NCI-H748 treated with DMSO at 0.1 percent for 48 hours (cell line): ENCODE results near the gene DPYD.

Source experiments
- DNase-seq: peaks from one replicate; lab custom pipeline; 2025; lab: John Stamatoyannopoulos, UW

The DPYD gene

DNA sequence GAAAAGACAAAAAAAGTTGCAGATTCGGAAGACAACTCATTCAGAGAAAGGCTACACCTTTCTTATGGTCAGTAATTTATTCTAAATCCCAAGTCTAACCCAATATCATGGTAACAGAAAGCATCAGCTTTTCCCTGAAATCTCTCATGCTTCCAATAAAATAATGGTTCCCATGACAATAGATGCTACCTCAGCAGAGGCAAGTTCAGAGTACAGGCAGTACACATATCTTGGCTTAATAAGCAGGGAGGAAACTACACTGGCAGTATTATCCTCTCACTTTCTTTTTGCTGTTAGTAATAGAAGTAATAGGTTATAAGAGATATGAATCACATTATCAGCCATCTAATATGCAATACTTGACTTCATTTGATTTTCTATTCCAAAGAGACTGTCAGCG lies 137.1 kb downstream of the DPYD start:
- DNase-seq: no peak

DNA sequence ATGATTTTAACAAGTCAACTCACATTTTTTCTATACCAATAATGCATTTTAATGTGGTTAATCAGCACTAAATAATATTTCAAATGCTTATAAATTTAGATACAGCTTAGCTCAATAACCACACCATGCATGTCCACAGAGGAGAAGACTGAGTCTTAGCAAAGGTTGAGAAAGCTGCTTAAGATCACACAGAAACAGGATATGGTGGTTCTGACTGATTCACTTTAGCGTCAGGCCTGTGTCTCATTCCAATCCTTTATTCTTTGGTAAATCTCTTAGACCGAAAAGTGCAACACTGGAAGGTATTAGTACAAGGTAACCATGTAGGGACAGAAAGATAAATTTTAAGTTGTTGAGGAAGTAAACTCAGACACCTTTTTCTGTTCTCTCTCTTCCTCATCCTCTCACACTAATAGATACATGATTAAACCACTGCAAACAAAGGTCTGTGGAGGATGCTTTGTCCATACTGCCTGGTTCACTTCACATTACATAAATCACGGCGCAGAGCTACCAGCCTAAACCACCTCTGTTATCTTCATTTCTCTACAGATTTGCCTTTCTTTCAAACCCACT lies 139.0 kb downstream of the DPYD start:
- DNase-seq: no peak

DNA sequence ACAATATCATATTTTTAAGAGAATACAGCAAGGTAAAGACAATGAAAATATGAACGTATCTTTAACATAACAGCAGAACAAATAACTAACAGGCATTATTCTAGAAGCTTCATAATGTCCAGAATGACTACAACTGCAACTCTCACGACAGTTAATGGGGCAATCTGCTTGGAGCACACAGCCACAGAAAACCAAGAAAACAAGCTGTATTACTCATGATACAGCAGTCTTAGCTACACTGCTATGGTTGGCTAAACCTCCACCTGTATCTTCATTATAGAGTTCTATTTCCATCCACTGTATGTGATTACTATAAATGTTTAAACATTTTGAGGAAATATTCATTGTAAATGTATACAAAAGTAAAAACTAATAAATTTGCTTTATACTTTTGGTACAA lies 139.9 kb downstream of the DPYD start:
- no peak for DNase-seq

DNA sequence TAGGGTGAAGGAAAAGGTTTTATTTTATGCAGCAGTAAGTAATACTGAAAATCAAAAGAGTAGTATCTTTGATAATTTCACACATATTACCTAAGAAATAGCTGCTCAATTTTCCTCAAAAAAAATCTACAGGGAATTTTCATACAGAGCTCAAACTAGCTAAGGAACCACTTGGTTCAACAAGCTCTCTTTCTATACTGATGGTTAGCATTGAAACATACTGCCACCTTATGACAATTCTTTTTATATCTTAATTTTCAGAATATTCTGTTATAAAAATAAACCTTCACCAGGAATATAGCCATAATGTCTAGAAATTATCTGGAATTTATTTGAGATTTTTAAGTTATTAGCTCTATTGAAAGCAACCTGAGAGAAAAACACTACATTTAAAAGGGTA lies 142.1 kb downstream of the DPYD start:
- no peak for DNase-seq

DNA sequence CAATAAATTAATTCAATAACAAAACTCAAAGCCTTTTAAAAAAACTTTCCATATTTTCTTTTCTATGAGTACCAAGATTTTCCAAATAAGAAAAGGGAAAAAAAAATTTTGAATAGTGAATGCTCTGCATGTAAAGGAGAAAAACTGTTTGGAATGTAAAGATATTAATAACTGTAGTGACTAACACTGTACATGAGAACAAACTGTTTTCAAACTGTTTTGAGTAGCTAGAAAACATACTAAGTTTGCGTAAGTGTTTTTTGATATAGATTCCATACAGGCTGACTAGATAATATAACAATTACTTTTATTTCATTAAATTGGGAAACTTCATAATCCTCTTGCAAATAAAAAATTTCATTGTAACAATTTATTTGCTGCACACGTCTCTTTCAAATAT lies 150.5 kb downstream of the DPYD start:
- DNase-seq: no peak

DNA sequence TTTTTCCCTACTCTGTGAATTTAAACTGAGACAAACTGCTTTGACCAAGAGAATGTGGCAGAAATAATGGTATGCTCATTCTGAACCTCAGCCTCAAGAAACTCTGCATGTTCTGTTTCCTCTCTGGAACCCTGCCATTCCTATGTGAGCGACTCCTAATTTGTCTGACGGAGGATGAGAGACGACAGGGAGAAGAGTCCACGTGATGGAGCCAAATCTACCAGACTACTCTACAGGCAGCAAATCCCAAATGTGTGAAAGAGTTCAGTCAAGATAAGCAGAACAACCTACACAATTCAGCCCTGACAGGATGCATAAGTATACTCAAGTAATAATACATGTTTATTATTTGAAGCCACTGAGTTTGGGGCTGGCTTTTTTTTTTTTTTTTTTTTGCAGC lies 153.5 kb downstream of the DPYD start:
- no peak for DNase-seq

DNA sequence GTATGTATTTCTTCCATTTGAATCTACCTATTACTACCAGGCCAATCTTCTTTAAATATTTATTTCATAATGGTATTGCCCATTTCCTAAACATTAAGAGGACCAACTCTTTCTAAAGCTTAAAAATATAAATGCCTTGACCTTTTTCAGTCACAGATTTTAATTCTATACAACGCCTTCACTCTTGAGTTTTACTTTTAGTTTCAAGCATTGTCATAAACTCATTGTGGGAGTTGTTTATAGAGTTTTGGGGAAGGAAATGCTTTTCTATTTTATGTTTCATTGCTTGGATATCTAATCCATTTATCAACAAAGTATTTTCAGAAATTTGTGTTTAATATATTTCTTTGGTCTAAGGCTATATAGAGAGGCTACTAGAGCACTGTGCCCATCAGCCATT lies 155.8 kb downstream of the DPYD start:
- no peak for DNase-seq

DNA sequence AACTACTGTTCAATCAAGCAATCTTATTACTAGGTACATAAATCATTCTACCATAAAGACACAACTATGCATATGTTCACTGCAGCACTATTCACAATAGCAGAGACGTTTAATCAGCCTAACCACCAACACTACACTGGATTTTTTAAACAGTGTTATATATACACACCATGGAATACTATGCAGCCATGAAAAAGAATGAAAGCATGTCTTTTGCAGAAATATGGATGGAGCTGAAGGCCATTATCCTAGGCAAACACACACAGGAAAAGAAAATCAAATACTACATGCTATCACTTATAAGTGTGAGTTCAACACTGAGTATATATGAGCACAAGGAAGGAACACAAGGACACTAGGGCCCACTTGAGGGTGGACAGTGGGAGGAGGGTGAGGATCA lies 159.2 kb downstream of the DPYD start:
- no peak for DNase-seq

DNA sequence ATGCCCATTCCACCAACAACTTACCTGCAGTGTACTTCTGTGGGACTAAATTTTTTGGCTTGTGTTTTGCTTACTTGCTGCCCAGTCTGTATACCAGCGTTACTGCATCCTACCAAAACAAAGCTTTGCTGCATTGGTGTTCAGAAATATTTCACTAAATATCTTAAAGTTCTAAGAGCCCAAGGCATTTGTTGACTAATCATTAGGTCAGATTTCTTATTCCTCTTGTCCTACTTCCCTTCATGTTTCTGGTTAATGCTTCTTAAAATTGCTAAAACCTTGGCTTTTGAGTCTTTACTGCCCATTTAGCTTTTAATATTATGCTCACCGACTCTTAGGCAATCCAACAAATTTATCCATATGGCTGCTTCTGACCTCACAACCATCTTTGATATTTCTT lies 161.8 kb downstream of the DPYD start:
- no peak for DNase-seq

DNA sequence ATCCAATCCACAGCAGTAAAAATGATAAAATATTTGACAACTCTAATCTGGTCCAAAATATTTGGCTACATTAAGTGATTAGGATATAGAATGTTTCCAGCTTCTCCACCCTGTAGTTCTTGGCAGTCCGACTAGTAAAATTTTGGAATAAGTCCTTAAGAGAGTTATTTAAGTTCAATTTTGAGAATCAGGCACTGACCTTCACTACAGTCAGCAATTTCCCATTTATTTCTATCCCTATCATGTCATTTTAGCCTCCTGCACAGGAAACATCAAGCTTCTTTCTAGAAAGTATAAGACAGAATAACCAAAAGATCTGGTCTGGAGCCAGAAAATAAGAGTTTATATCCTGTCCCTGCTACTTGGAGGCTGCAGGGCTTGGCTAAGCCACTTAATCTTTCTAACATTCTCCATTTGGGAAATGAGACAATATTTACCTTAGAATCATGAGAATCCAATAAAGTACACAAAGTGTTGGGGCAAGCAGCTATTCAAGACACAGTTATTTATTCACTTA lies 162.2 kb downstream of the DPYD start:
- no peak for DNase-seq

DNA sequence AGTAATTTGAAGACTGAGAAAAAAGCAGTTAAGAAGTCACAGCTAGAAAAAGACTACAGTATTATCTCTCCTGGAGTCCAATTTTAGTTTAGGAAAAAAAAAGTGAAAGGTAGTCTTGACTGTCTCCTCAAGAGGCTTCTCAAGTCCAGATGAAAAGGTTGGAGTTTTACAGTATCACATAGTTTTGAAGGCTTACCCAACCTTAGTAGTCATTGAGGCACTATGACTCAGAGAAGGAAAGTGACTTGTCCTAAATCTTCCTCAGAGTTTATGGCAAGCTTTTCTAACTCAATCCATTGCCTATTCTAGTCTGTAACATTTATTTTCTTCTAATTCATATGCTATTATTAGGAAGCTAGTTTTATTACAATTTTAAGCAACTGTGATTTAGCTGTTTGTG lies 174.9 kb downstream of the DPYD start:
- DNase-seq: no peak

DNA sequence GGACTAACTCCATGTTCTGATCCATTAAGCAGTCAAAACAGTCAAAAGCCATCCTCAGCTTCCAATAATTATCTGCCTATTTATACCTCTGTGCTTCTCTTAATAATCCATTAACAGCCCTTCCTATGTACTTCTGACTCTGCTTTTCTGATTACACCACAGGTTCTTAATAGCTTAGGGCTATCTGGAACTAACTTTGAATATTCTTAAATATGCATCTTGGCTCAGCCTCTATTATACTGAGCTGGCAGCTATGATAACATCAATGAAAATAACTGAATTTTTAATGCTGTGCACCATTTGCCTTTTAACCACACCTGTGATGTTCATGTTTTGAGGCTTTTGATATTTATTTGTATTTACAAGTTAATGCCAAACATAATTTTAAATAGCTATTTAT lies 175.9 kb downstream of the DPYD start:
- DNase-seq: no peak

DNA sequence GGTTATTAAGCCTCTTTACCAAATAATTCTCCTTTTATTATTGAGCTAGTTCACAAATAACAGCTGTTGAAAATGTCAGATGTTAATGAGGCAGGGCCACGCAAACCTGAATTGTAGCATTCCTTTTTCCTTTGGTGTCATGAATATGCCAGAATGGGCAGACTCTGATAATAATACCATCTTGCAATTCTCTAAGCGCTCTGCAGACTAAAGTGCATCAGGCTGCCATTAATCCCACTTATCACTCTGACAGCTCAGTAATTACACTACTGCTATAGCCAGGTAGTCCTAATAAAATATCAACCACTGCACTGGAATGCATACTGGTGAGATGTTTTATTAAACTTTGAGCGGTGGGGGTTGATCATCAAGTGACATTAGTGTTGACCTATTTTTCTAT lies 177.7 kb downstream of the DPYD start:
- DNase-seq: no peak

DNA sequence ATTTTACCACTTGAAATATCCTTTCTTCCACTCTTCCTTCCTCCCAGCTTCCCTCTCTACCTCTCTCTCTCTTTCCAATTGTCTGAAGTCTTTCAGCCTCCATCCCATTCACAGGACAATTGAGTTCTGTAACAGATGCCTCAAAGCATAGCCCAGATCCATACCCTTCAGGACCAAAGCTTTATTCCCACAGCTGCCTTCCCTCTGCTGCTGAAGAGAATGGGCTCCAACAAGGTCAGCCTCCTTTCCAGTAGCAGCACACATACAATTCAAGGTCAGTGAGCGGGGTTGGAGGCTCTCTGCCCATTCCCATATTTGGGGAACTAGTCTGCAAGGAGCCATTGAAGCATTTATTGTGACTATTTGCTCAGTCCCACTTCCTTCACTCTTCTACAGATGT lies 179.9 kb downstream of the DPYD start:
- DNase-seq: no peak

DNA sequence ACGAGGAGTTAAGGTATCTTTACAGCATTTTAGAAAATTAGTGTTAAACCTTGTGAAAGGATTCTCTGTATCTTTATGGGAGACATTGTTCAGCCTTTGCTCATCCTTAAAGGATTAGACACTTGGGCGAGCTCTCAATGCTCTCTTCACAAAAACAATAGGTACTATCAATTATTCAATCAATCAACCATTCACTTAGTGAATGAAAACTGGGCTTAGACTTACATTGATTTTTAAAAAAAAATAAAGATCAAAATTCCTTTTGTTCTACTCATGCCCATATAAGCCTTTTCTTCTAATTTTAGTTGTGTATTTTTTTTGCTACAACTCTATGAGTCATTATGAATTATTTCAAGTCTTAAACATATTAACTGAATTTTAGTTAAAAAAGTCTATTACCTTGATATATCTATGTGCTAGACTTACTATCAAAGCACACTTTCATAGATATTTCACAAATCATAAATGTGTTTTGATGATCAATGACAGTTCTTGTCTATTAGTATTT lies 181.2 kb downstream of the DPYD start:
- no peak for DNase-seq

DNA sequence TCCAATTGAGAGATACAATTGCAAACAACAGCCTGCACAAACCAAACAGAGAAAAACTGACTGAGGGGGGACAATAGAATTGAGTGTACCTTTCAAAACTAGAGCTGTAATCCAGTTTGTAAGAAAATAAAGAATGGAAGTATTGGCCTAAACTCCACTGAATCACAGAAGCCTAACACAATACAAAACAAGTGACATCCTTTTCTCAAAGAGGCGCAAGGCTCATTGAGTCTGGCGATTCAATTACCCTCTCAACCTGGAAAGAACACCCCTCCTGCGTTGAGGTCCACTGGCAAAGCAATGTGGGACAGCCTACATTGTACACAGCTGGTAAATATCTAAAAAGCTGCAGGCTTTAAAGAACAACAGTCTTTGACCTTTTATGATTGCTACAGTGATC lies 182.6 kb downstream of the DPYD start:
- no peak for DNase-seq

DNA sequence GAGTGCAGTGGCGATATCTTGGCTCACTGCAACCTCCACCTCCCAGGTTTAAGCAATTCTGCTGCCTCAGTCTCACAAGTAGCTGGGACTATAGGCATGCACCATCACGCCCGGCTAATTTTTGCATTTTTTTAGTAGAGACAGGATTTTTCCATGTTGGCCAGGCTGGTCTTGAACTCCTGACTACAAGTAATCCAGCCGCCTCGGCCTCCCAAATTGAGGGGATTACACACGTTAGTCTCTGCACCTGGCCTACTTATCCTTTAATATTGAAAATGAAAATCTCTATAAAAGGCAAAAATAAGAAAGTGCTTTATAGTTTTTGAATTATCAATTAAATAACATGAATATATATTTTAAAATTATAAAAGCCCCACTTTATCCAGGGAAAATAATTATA lies 190.6 kb downstream of the DPYD start:
- no peak for DNase-seq

DNA sequence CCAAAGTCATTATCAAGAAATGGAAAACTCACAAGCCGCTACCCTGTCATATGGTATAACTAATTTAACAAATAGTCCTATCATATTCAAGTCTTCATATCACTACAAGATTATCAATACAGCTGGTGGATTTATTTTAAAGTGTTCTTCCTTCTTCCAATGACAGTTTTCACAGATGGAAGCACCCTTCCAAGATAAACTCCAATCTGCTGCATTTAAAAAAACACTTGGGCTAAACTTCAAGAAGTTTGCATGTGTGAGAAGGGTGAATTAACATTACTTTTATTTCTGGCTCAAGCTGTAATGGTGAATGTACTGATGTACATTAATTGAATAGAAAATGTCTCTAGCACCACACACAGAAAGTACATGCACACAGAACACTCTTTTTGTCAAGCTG lies 192.4 kb downstream of the DPYD start:
- no peak for DNase-seq

DNA sequence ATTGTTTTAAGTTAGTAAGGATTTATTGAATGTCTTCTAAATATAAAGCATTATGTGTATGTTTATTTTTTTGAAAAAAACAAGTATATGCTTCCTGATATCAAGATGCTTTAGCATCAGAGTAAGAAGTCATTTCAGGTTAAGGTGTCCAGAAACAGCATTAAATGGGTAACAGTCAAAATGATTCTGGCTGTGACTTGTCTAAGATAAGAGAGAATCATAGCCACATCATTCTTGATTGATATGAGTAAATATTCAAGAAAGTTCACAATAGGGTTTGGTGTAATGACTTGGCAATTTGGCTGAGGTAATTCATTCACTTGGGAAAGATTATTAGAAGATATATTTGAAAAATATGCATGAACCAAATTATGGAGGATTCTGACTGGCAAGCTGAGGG lies 193.8 kb downstream of the DPYD start:
- no peak for DNase-seq

DNA sequence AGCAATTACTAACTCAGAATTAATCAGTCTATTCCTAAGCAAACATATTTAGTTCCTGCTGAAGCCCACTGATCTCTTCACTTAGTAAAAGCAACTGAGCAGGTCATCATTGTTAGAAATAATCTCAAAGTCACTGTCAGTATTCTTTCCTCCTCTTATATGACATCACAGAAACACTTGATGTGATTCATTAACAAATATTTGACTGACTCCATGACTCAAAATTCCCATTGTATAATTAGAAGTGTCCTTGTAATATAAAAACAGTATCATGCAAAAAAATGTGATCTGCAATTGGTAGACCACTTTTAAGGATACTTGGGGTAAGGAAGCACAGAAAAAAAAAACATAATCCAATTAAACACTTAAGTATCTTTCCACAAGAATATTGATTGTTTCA lies 194.4 kb downstream of the DPYD start:
- no peak for DNase-seq

DNA sequence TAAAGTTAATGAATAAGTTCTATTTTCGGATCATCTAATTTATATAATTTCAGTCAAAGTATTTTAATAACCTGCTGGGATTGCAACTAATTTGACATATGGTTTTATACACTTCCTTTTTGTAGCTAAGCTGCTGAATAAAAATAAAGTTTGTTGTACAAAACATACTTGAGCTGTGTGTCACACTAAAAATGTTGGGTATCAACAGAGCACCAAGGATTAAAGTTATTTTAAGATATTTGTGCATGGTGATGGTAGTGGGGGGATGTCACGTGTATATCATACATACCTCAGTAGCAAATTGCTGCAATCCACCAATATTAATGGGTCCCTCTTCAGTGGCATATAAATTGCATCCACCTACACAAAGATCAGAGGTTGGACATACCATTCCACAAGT lies 199.6 kb downstream of the DPYD start:
- no peak for DNase-seq

DNA sequence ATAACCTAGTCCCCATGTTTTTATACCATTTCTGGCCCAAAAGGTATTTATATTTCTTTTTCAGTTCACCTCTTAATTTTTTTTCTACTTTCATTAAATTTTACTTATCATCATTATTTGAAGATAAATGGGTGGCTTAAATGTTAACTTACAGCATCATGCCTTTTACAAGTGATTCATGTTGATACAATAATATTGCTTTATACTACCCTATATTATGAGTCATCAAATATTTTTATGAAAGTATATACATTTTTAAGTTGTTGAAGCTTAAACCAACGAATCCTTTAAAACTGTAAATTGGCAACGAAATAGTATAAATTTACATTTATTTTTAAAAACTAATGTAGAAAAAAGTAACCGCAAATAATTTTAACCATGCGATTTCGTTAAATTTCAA lies 207.9 kb downstream of the DPYD start:
- DNase-seq: no peak

DNA sequence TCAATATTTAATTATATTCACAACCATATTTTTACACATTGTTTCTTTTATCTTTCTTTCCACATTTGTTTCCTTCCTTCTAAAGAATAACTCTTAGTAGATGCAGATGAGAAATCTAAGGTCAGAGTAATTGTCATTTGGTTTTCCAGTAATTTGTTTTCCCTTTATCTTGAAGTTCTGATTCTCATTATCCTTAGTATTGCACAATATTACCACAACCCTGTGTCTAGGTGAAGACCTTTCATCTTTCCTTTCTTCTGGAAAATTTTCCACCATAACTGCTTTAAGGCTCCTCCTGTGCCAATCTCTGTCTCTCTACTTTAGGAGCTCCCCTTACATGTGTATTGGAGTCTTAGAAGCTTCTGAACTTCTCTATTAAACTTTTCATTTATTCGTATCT lies 209.0 kb downstream of the DPYD start:
- no peak for DNase-seq

DNA sequence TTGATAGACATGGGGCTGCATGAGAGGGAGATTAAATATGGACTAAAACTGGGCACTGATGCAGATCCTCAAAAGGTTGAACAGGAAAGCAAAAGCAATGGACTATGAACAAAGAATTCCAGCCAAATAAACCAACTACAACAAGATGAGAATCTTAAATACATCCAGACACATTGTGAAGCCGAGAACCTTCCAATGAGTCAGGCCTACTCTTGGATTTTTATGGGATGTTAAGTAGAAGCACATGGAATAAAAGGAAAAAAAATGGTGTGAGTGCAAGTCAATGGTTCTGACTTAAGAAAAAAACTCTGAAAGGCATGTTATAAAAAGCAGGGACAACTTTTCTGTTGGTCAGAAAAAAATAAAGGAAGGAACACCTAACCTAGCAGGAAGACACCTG lies 227.2 kb downstream of the DPYD start:
- no peak for DNase-seq

DNA sequence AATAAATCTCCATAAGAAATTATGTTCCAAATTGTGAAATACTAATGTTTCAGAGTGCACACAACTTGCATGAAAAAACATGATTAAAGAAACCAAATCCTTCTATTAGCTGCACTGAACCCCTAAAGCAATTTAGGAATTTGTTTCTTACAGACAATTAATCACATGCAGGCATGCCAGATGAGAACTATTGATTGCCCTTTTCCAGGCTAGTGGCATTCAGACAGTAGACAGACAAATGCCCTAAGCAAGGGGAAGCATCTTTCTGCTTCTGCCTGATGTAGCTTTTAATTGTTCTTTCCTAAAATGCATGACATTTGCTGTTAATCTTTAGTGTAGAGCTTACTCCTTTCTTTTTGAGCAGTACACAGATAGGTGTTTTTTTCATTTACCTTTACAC lies 229.5 kb downstream of the DPYD start:
- no peak for DNase-seq
